ENCODE results near the gene B3GALT4. TPM values are rescaled to one million over a fixed set of nuclear protein-coding genes. Genes with fewer than 3 reads are reported as not detected.

B3GALT4 gene
- total and polyA plus RNA-seq, 2 of the 13 experiments (the other 11 are each of a cell fraction or from before 2014, with no cell fraction given), result 0.04 to 0.27 TPM

DNA sequence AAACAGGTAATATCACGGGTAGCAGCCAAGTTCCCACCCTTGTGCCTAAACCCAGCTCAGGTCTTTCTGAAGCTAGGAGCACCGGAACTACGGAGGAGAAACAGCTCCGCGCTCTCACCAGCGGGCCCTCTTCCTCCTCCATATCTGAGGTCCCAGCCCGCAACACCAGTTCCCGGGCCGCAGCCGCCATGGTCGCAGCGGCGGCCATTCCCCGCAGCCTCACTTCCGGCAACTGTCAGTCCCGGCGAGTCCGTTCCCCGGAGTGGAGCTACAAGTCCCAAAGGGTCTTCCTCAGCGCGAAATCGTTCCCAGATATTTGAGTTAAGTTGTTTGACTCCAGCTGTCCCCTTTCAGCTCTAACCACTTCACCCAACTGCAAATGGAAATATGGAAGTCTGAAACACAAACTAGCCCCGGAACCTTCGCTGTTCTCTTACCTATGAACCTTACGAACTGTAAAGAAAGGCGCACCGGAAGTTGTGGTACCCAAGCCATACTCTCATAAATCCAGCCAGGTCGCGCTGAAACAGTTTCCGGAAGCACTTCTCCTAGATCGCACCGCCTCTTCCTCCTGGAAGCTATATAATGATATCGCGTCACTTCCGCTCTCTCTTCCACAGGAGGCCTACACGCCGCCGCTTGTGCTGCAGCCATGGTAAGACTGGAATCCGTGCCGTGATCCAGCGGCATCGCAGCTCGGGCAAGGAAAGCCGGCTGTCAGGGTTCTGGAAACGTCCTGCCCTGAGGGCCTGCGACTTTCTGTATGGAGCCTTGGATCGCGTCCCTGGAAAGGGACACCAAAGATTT is 5.3 kb upstream of the B3GALT4 start, which contains the start of the genes RPS18 and VPS52 (continued):
- no peak for TF ChIP-seq TAF15 (IDR thresholded peaks at IDR 0.05; ENCODE audit: low read depth, low read length, poor library complexity, severe bottlenecking)
- no peak for TF ChIP-seq HOXA7 (CRISPR knock-in tag; IDR thresholded peaks at IDR 0.05)
- TF ChIP-seq GATAD2A (CRISPR knock-in tag; IDR thresholded peaks at IDR 0.05), result peak; percentile 68
- TF ChIP-seq THYN1 (CRISPR knock-in tag; IDR thresholded peaks at IDR 0.05; ENCODE audit: borderline replicate concordance, low read depth), result 0 out of 2 replicates have a peak, but pooled peaks have one; percentile 86
- TF ChIP-seq ZNF496 (CRISPR knock-in tag; IDR thresholded peaks at IDR 0.05; ENCODE audit: insufficient replicate concordance), result no peak
- peak; percentile 79 for TF ChIP-seq ZNF709 (CRISPR knock-in tag; IDR thresholded peaks at IDR 0.05)
- peak; percentile 78 for TF ChIP-seq KAT7 (CRISPR knock-in tag; IDR thresholded peaks at IDR 0.05; ENCODE audit: borderline replicate concordance)
- TF ChIP-seq, protein P1, sequence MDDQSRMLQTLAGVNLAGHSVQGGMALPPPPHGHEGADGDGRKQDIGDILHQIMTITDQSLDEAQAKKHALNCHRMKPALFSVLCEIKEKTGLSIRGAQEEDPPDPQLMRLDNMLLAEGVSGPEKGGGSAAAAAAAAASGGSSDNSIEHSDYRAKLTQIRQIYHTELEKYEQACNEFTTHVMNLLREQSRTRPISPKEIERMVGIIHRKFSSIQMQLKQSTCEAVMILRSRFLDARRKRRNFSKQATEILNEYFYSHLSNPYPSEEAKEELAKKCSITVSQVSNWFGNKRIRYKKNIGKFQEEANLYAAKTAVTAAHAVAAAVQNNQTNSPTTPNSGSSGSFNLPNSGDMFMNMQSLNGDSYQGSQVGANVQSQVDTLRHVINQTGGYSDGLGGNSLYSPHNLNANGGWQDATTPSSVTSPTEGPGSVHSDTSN (CRISPR knock-in tag; IDR thresholded peaks at IDR 0.05; ENCODE audit: borderline replicate concordance), result peak; percentile 18; the same call in 1 of the 2 replicates
- TF ChIP-seq ZNF33A (CRISPR knock-in tag; IDR thresholded peaks at IDR 0.05; ENCODE audit: borderline replicate concordance), result no peak; the same call in 1 of the 2 replicates
- TF ChIP-seq, protein P2, sequence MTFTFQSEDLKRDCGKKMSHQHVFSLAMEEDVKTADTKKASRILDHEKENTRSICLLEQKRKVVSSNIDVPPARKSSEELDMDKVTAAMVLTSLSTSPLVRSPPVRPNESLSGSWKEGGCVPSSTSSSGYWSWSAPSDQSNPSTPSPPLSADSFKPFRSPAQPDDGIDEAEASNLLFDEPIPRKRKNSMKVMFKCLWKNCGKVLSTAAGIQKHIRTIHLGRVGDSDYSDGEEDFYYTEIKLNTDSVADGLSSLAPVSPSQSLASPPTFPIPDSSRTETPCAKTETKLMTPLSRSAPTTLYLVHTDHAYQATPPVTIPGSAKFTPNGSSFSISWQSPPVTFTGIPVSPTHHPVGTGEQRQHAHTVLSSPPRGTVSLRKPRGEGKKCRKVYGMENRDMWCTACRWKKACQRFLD (CRISPR knock-in tag; IDR thresholded peaks at IDR 0.05; ENCODE audit: borderline replicate concordance), result peak; percentile 97
- peak; percentile 85; the same call in 1 of the 2 replicates for TF ChIP-seq KDM5B (CRISPR knock-in tag; IDR thresholded peaks at IDR 0.05; ENCODE audit: borderline replicate concordance)
- TF ChIP-seq MATR3 (CRISPR knock-in tag; IDR thresholded peaks at IDR 0.05), result no peak
- peak; percentile 80 for TF ChIP-seq MEIS1 (CRISPR knock-in tag; IDR thresholded peaks at IDR 0.05; ENCODE audit: borderline replicate concordance)
- TF ChIP-seq, protein P3, sequence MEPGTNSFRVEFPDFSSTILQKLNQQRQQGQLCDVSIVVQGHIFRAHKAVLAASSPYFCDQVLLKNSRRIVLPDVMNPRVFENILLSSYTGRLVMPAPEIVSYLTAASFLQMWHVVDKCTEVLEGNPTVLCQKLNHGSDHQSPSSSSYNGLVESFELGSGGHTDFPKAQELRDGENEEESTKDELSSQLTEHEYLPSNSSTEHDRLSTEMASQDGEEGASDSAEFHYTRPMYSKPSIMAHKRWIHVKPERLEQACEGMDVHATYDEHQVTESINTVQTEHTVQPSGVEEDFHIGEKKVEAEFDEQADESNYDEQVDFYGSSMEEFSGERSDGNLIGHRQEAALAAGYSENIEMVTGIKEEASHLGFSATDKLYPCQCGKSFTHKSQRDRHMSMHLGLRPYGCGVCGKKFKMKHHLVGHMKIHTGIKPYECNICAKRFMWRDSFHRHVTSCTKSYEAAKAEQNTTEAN (CRISPR knock-in tag; conservative IDR thresholded peaks at IDR 0.05), result peak; percentile 33; the same call in 1 of the 2 replicates
- TF ChIP-seq, protein P4, sequence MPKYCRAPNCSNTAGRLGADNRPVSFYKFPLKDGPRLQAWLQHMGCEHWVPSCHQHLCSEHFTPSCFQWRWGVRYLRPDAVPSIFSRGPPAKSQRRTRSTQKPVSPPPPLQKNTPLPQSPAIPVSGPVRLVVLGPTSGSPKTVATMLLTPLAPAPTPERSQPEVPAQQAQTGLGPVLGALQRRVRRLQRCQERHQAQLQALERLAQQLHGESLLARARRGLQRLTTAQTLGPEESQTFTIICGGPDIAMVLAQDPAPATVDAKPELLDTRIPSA (CRISPR knock-in tag; IDR thresholded peaks at IDR 0.05; ENCODE audit: borderline replicate concordance), result peak; percentile 92; the same call in 1 of the 2 replicates
- TF ChIP-seq TBP (CRISPR knock-in tag; IDR thresholded peaks at IDR 0.05), result no peak
- TF ChIP-seq XRCC5 (optimal IDR thresholded peaks at IDR 0.05; ENCODE audit: low read length), result peak; percentile 20
- peak; percentile 79 for TF ChIP-seq ERF (CRISPR knock-in tag; IDR thresholded peaks at IDR 0.05)
- TF ChIP-seq, protein P5, sequence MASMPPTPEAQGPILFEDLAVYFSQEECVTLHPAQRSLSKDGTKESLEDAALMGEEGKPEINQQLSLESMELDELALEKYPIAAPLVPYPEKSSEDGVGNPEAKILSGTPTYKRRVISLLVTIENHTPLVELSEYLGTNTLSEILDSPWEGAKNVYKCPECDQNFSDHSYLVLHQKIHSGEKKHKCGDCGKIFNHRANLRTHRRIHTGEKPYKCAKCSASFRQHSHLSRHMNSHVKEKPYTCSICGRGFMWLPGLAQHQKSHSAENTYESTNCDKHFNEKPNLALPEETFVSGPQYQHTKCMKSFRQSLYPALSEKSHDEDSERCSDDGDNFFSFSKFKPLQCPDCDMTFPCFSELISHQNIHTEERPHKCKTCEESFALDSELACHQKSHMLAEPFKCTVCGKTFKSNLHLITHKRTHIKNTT (CRISPR knock-in tag; IDR thresholded peaks at IDR 0.05), result no peak
- peak; percentile 84; the same call in 1 of the 2 replicates for TF ChIP-seq ZFP36L2 (CRISPR knock-in tag; IDR thresholded peaks at IDR 0.05)
- TF ChIP-seq ZNF260 (CRISPR knock-in tag; IDR thresholded peaks at IDR 0.05; ENCODE audit: borderline replicate concordance, low read depth), result no peak
- peak; percentile 91 for TF ChIP-seq ZNF234 (CRISPR knock-in tag; conservative IDR thresholded peaks at IDR 0.05)
